T1000 (cell line): ENCODE measurements around the gene PXDC1.

Experiments used
- DNase-seq: peaks from one replicate; lab custom pipeline; 2025; ENCODE audit warnings: mixed read lengths; lab: John Stamatoyannopoulos, UW

The PXDC1 gene

GRCh38 chr6:3747100-3747737 is 4.3 kb downstream of the PXDC1 start:
- no peak for DNase-seq

GRCh38 chr6:3746696-3747095 is 4.8 kb downstream of the PXDC1 start:
- DNase-seq: no peak

GRCh38 chr6:3746119-3746691 is 5.3 kb downstream of the PXDC1 start:
- no peak for DNase-seq

GRCh38 chr6:3745566-3746118 is 5.9 kb downstream of the PXDC1 start:
- no peak for DNase-seq

GRCh38 chr6:3744901-3745470 is 6.5 kb downstream of the PXDC1 start:
- DNase-seq: no peak

- no peak for DNase-seq
Measured at GRCh38 chr6:3744211-3744900, 7.2 kb downstream of the PXDC1 start.

- DNase-seq: no peak
Measured at GRCh38 chr6:3743541-3743940, 8.0 kb downstream of the PXDC1 start.

- peak; percentile 38 for DNase-seq
Measured at GRCh38 chr6:3742426-3743344, 8.8 kb downstream of the PXDC1 start.

- DNase-seq: no peak
Measured at GRCh38 chr6:3742076-3742425, 9.5 kb downstream of the PXDC1 start.

GRCh38 chr6:3741477-3741871 is 10.0 kb downstream of the PXDC1 start:
- no peak for DNase-seq

- DNase-seq: no peak
Measured at GRCh38 chr6:3740551-3741476, 10.7 kb downstream of the PXDC1 start.

- DNase-seq: no peak
Measured at GRCh38 chr6:3739311-3739897, 12.1 kb downstream of the PXDC1 start.

- no peak for DNase-seq
Measured at GRCh38 chr6:3738381-3739131, 13.0 kb downstream of the PXDC1 start.

GRCh38 chr6:3737831-3738210 is 13.7 kb downstream of the PXDC1 start:
- DNase-seq: no peak

GRCh38 chr6:3737149-3737830 is 14.2 kb downstream of the PXDC1 start:
- DNase-seq: no peak

GRCh38 chr6:3735029-3735605 is 16.4 kb downstream of the PXDC1 start:
- no peak for DNase-seq

- DNase-seq: no peak
Measured at GRCh38 chr6:3734023-3734422, 17.5 kb downstream of the PXDC1 start.

- no peak for DNase-seq
Measured at GRCh38 chr6:3733321-3733925, 18.1 kb downstream of the PXDC1 start.
